Measurements from ENCODE around the gene FANCE.

DNA sequence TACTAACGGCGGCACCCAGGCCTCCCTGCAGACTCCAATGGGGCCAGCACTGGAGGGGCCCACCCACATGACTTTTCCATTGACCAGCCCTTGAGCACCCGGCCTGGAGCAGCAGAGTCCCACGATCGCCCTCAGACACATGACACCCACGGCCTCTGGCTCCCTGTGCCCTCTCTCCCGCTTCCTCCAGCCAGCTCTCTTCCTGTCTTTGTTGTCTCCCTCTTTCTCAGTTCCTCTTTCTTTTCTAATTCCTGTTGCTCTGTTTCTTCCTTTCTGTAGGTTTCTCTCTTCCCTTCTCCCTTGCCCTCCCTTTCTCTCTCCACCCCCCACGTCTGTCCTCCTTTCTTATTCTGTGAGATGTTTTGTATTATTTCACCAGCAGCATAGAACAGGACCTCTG is 26.1 kb upstream of the FANCE start:
- TF ChIP-seq, protein P1, sequence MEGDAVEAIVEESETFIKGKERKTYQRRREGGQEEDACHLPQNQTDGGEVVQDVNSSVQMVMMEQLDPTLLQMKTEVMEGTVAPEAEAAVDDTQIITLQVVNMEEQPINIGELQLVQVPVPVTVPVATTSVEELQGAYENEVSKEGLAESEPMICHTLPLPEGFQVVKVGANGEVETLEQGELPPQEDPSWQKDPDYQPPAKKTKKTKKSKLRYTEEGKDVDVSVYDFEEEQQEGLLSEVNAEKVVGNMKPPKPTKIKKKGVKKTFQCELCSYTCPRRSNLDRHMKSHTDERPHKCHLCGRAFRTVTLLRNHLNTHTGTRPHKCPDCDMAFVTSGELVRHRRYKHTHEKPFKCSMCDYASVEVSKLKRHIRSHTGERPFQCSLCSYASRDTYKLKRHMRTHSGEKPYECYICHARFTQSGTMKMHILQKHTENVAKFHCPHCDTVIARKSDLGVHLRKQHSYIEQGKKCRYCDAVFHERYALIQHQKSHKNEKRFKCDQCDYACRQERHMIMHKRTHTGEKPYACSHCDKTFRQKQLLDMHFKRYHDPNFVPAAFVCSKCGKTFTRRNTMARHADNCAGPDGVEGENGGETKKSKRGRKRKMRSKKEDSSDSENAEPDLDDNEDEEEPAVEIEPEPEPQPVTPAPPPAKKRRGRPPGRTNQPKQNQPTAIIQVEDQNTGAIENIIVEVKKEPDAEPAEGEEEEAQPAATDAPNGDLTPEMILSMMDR (IDR thresholded peaks at IDR 0.05; ENCODE audit: insufficient read depth, low read length, poor library complexity, severe bottlenecking) = no peak
- no peak for TF ChIP-seq EZH2phosphoT487 (conservative IDR thresholded peaks at IDR 0.05; ENCODE audit: low read length)

All from SU-DHL-6 (cell line).